ENCODE measurements around the gene CRHR1.

- no peak for TF ChIP-seq POLR2AphosphoS5 (IDR thresholded peaks at IDR 0.05)
- no peak for TF ChIP-seq CTCF (IDR thresholded peaks at IDR 0.05)
- no peak for TF ChIP-seq POLR2A (IDR thresholded peaks at IDR 0.05)
- no peak for TF ChIP-seq EP300 (IDR thresholded peaks at IDR 0.05)
These were observed 64.9 kb downstream of the CRHR1 start for GRCh38 chr17:45848868-45849535.
